CD14-positive monocyte (primary cell): ENCODE data around the gene AEN. TPM values are rescaled to one million over a fixed set of nuclear protein-coding genes. Genes with fewer than 3 reads are reported as not detected.

Experiments used
- DNase-seq, 3 donors: peaks; one replicate each; pipeline ENCODE4 v3.0.0-alpha.2; 2011 to 2022
- H2AFZ ChIP-seq: 2 replicates; pipeline ENCODE4 v1.6.0; 2012; ENCODE audit warnings: mild to moderate bottlenecking, low read depth, low read length, inconsistent platforms; ENCODE audit not compliant: insufficient read depth, poor library complexity, severe bottlenecking
- H3K27ac ChIP-seq, 2 donors: 1 replicate in 1 of 2; 2 replicates in 1 of 2; pipeline ENCODE4 v1.5.1; 2012 to 2013; ENCODE audit warnings: low read length in 2 of 2, control low read depth in 1 of 2, inconsistent platforms in 1 of 2, low read depth in 1 of 2, mild to moderate bottlenecking in 1 of 2
- H3K27me3 ChIP-seq, 2 donors: one replicate each; pipeline versions ENCODE4 v1.6.0 to v1.6.1; 2011 to 2013; ENCODE audit warnings: low read length in 2 of 2; ENCODE audit not compliant: control insufficient read depth in 2 of 2, insufficient read depth in 2 of 2
- H3K36me3 ChIP-seq, 2 donors: replicated peaks in 1 of 2; 1 replicate in 1 of 2; 2 replicates in 1 of 2; pipeline versions ENCODE4 v1.5.1 to v1.6.1; 2012 to 2013; ENCODE audit warnings: low read length in 2 of 2, control low read depth in 1 of 2, inconsistent platforms in 1 of 2, mild to moderate bottlenecking in 1 of 2; ENCODE audit not compliant: insufficient read depth in 2 of 2, control insufficient read depth in 1 of 2
- H3K4me1 ChIP-seq, 2 donors: 1 replicate in 1 of 2; 2 replicates in 1 of 2; pipeline versions ENCODE4 v1.5.1 to v1.6.1; 2012 to 2013; ENCODE audit warnings: low read length in 2 of 2, control low read depth in 1 of 2, inconsistent platforms in 1 of 2, mild to moderate bottlenecking in 1 of 2, moderate library complexity in 1 of 2; ENCODE audit not compliant: insufficient read depth in 2 of 2, control insufficient read depth in 1 of 2
- H3K4me2 ChIP-seq: replicated peaks from 2 replicates; pipeline ENCODE3; 2012; ENCODE audit warnings: low read length, moderate library complexity, mild to moderate bottlenecking; ENCODE audit not compliant: poor library complexity, severe bottlenecking; ENCODE audit errors: extremely low read depth
- H3K4me3 ChIP-seq, 3 experiments: fragments of 200-600 bp in 1 of 3; sonication (generic) in 1 of 3; replicated peaks in 1 of 3; 1 replicate in 2 of 3; 2 replicates in 1 of 3; pipeline ENCODE4 v1.5.1; 2011 to 2013; ENCODE audit warnings: low read length in 3 of 3, mild to moderate bottlenecking in 3 of 3, control low read depth in 2 of 3, low read depth in 2 of 3, inconsistent platforms in 1 of 3, moderate library complexity in 1 of 3
- H3K79me2 ChIP-seq: 2 replicates; pipeline ENCODE4 v1.6.0; 2012; ENCODE audit warnings: mild to moderate bottlenecking, control low read depth, inconsistent platforms, low read length, moderate library complexity; ENCODE audit not compliant: insufficient read depth
- H3K9ac ChIP-seq: 2 replicates; pipeline ENCODE4 v1.6.0; 2017; ENCODE audit warnings: low read length, mild to moderate bottlenecking; ENCODE audit not compliant: insufficient read depth, poor library complexity, severe bottlenecking
- H3K9me3 ChIP-seq, 2 donors: replicated peaks in 1 of 2; 1 replicate in 1 of 2; 2 replicates in 1 of 2; pipeline versions ENCODE4 v1.5.1 to v1.6.1; 2012 to 2013; ENCODE audit warnings: low read length in 2 of 2, control low read depth in 1 of 2; ENCODE audit not compliant: control insufficient read depth in 1 of 2, insufficient read depth in 1 of 2
- H4K20me1 ChIP-seq: 2 replicates; pipeline ENCODE4 v1.6.0; 2012; ENCODE audit warnings: mild to moderate bottlenecking, low read length, control low read depth, moderate library complexity; ENCODE audit not compliant: insufficient read depth
- H3K27ac Mint-ChIP-seq, 7 donors: one replicate each; pipeline ENCODE4 v1.8.0; 2020; ENCODE audit warnings: mild to moderate bottlenecking in 7 of 7, mixed read lengths in 7 of 7, moderate library complexity in 6 of 7, inconsistent platforms in 2 of 7
- H3K27me3 Mint-ChIP-seq, 3 donors: one replicate each; pipeline ENCODE4 v1.8.0; 2021 to 2022; ENCODE audit warnings: low read depth in 3 of 3, mild to moderate bottlenecking in 3 of 3, mixed read lengths in 3 of 3, moderate library complexity in 3 of 3, inconsistent platforms in 1 of 3
- H3K36me3 Mint-ChIP-seq, 2 donors: one replicate each; pipeline ENCODE4 v1.8.0; 2020; ENCODE audit warnings: mixed read lengths in 2 of 2, inconsistent platforms in 1 of 2, mild to moderate bottlenecking in 1 of 2
- H3K4me1 Mint-ChIP-seq: one replicate; pipeline ENCODE4 v1.8.0; 2020; ENCODE audit warnings: mild to moderate bottlenecking, mixed read lengths
- H3K4me3 Mint-ChIP-seq, 2 donors: one replicate each; pipeline ENCODE4 v1.8.0; 2020; ENCODE audit warnings: mild to moderate bottlenecking in 2 of 2, mixed read lengths in 2 of 2, moderate library complexity in 1 of 2
- H3K9me3 Mint-ChIP-seq, 7 donors: one replicate each; pipeline ENCODE4 v1.8.0; 2020 to 2022; ENCODE audit warnings: mixed read lengths in 7 of 7, mild to moderate bottlenecking in 6 of 7, moderate library complexity in 6 of 7, inconsistent platforms in 2 of 7
- CTCF ChIP-seq: fragments of 200-600 bp; IDR thresholded peaks from one replicate; pipeline ENCODE4 v1.8.0; 2022; ENCODE audit warnings: antibody characterized with exemption, mild to moderate bottlenecking
- WGBS: methylation state at CpG from one replicate; pipeline ENCODE4 v1.1.5; 2013; ENCODE audit warnings: missing lambda C conversion rate; ENCODE audit not compliant: insufficient coverage; 5-methylcytosine and 5-hydroxymethylcytosine counted together
- intact Hi-C, 2 donors: fragments of 100-400 bp; cut with micrococcal nuclease; formaldehyde crosslinking; loops; one replicate each; pipeline versions ENCODE4 v1.15.0 to v1.15.1; 2023
- polyA plus RNA-seq, 3 donors: library from polyadenylated mRNA; depleted of rRNA in 1 of 3; unstranded in 2 of 3; stranded (reverse) in 1 of 3; fragments of 300-500 nt in 2 of 3; fragments of >200 nt in 1 of 3; fragmentation: Illumina TruSeq in 2 of 3; gene quantifications; 1 replicate in 2 of 3; 2 replicates in 1 of 3; pipeline ENCODE4 v1.2.3, GENCODE V29; 2012 to 2021

Gene AEN
- polyA plus RNA-seq, 3 donors: 4.6 to 10.7 (median 6.3) TPM

GRCh38 chr15:88634449-88634848, 13.3 kb downstream of the AEN start:
- no peak for TF ChIP-seq CTCF
- no peak for DNase-seq
- no peak overlapping the region for H3K27ac ChIP-seq
- 80% methylated on average over 2 of the region's 2 CpGs for WGBS
- H3K36me3 ChIP-seq: peaks cover 14 to 22% of the 10 kb centered on the region in 2 donors
- H3K79me2 ChIP-seq: peaks cover 4% of the 10 kb centered on the region
- H3K4me3 Mint-ChIP-seq: no peak overlapping the region
- peaks cover 25 to 31% of the 10 kb centered on the region in 2 donors for H3K36me3 Mint-ChIP-seq
- H3K9me3 Mint-ChIP-seq: peaks cover 0 to 2% (median 0%) of the 10 kb centered on the region in 7 donors
- no peak overlapping the region for H3K4me3 ChIP-seq
- peaks cover 54% of the 10 kb centered on the region for H3K4me1 Mint-ChIP-seq
- peaks cover 37 to 48% of the 10 kb centered on the region in 2 donors for H3K4me1 ChIP-seq
- H3K27ac Mint-ChIP-seq: no peak overlapping the region
- H4K20me1 ChIP-seq: no peaks in the 10 kb centered on the region
- H3K9me3 ChIP-seq: no peaks in the 10 kb centered on the region
- H3K4me2 ChIP-seq: no peak overlapping the region
- no peak overlapping the region for H2AFZ ChIP-seq
- intact Hi-C loops: no loop called here
- no peaks in the 10 kb centered on the region for H3K27me3 Mint-ChIP-seq
- H3K9ac ChIP-seq: no peak overlapping the region
- no peaks in the 10 kb centered on the region for H3K27me3 ChIP-seq

- peaks cover 3% of the 10 kb centered on the region for H3K79me2 ChIP-seq
- intact Hi-C loops: no loop called here
Measured at GRCh38 chr15:88635318-88635717, 14.2 kb downstream of the AEN start.

More at GRCh38 chr15:88635318-88635717, 14.2 kb downstream of the AEN start:
- no peak for TF ChIP-seq CTCF
- Mint-ChIP-seq H3K27me3 (peaks cover 0 to 3% (median 1%) of the 10 kb centered on the region in 3 donors), H3K9me3 (peaks cover 0 to 2% (median 0%) of the 10 kb centered on the region in 7 donors), H3K27ac (no peak overlapping the region), H3K4me3 (no peak overlapping the region), H3K36me3 (peaks cover 18 to 25% of the 10 kb centered on the region in 2 donors), H3K4me1 (peaks cover 55% of the 10 kb centered on the region)
- Histone ChIP-seq H3K4me1 (peaks cover 40 to 48% of the 10 kb centered on the region in 2 donors), H3K27me3 (no peaks in the 10 kb centered on the region), H3K4me2 (no peak overlapping the region), H3K9ac (no peak overlapping the region), H4K20me1 (no peaks in the 10 kb centered on the region), H3K9me3 (no peaks in the 10 kb centered on the region), H3K27ac (no peak overlapping the region), H3K4me3 (no peak overlapping the region), H3K36me3 (peaks cover 6 to 16% of the 10 kb centered on the region in 2 donors), H2AFZ (peak overlapping the region; percentile 5)
- whole genome bisulfite sequencing: no CpG with 5 or more reads among the region's 6 CpGs
- DNase-seq: no peak
